ENCODE measurements around the gene TMEM165. TPM values are rescaled to one million over a fixed set of nuclear protein-coding genes. Genes with fewer than 3 reads are reported as not detected.
"Not testable (repeated sequence)": the region's sequence is repeated elsewhere in the genome, so short reads cannot be mapped to it uniquely, and the experiment has no call there.

TMEM165 gene
- total RNA-seq, 1 donor from 2014 or later = 78.0 TPM

DNA sequence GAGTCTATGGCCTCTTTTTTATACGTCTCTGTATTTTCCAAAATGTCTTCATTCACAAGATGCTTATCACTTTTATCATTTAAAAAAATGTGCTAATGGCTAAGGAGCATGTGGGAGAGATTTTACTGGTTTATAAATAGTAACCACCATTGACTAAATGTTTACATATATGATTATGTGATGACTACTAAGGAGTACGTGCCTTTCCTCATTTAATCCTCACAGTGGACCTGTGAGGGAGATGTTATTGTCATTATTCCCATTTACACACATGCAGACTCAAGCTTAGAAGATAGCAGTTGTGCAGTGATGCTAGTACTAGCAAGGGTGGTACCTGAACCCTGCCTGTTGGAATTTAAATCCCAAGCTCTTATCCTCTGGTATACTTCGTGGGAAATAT is 47.3 kb upstream of the TMEM165 start:
- no peak overlapping the region for H3K4me3 Mint-ChIP-seq (ENCODE audit: unreplicated experiment)
- DNase-seq = no peak
- no peak for TF ChIP-seq CTCF (IDR thresholded peaks at IDR 0.05; ENCODE audit: partially characterized antibody, unreplicated experiment)
- H3K4me1 Mint-ChIP-seq (ENCODE audit: low read depth, unreplicated experiment) = peaks cover 2% of the 10 kb centered on the region
- H3K27me3 Mint-ChIP-seq (ENCODE audit: unreplicated experiment) = peaks cover 1% of the 10 kb centered on the region
- peaks cover 8% of the 10 kb centered on the region for H3K36me3 Mint-ChIP-seq (ENCODE audit: unreplicated experiment)
- H3K27ac Mint-ChIP-seq (ENCODE audit: unreplicated experiment) = no peak overlapping the region
- H3K9me3 Mint-ChIP-seq (ENCODE audit: unreplicated experiment) = peaks cover 3% of the 10 kb centered on the region

DNA sequence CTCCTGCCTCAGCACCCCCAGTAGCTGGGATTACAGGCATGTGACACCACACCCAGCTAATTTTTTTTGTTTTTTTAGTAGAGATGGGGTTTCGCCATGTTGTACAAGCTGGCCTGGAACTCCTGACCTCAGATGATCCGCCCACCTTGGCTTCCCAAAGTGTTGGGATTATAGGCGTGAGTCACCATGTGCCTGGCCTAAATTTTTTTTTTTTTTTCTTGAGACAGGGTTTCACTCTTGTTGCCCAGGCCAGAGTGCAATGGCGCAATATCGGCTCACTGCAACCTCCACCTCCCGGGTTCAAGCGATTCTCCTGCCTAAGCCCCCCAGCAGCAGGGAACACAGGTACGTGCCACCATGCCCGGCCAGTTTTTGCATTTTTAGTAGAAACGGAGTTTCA is 44.9 kb upstream of the TMEM165 start:
- not testable (repeated sequence) for H3K9me3 Mint-ChIP-seq (ENCODE audit: unreplicated experiment); H3K27ac Mint-ChIP-seq (ENCODE audit: unreplicated experiment); H3K4me3 Mint-ChIP-seq (ENCODE audit: unreplicated experiment); H3K27me3 Mint-ChIP-seq (ENCODE audit: unreplicated experiment); DNase-seq; H3K4me1 Mint-ChIP-seq (ENCODE audit: low read depth, unreplicated experiment)
- H3K36me3 Mint-ChIP-seq (ENCODE audit: unreplicated experiment) = peaks cover 14% of the 10 kb centered on the region

DNA sequence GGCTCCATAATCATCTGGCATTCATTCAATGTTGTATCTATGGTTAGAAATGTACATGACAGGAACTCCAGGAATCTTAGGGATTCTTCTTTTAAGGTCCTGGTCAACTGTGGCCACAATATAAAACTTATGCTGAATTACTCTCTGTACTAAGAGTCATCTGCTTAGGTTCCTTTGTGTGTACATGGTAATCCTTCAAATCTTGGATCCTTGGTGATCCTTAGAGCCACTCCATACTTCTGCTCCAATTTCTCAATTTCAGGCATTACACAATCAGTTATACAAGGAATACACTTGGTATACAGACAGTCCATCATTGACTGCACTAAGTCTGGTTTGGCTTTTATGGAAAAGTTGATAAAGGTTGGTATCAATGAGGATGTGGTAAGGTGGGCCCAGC is 43.9 kb upstream of the TMEM165 start:
- DNase-seq = no peak
- no peak for TF ChIP-seq CTCF (IDR thresholded peaks at IDR 0.05; ENCODE audit: partially characterized antibody, unreplicated experiment)
- Mint-ChIP-seq H3K9me3 (ENCODE audit: unreplicated experiment) (peaks cover 4% of the 10 kb centered on the region), H3K27me3 (ENCODE audit: unreplicated experiment) (peaks cover 1% of the 10 kb centered on the region), H3K4me3 (ENCODE audit: unreplicated experiment) (no peak overlapping the region), H3K27ac (ENCODE audit: unreplicated experiment) (no peak overlapping the region), H3K36me3 (ENCODE audit: unreplicated experiment) (peaks cover 14% of the 10 kb centered on the region), H3K4me1 (ENCODE audit: low read depth, unreplicated experiment) (peaks cover 1% of the 10 kb centered on the region)

- no peak for TF ChIP-seq CTCF (IDR thresholded peaks at IDR 0.05; ENCODE audit: partially characterized antibody, unreplicated experiment)
- Mint-ChIP-seq H3K9me3 (ENCODE audit: unreplicated experiment) (peaks cover 2% of the 10 kb centered on the region), H3K27me3 (ENCODE audit: unreplicated experiment) (no peaks in the 10 kb centered on the region)
Measured at GRCh38 chr4:55352726-55353125, 43.0 kb upstream of the TMEM165 start.

DNA sequence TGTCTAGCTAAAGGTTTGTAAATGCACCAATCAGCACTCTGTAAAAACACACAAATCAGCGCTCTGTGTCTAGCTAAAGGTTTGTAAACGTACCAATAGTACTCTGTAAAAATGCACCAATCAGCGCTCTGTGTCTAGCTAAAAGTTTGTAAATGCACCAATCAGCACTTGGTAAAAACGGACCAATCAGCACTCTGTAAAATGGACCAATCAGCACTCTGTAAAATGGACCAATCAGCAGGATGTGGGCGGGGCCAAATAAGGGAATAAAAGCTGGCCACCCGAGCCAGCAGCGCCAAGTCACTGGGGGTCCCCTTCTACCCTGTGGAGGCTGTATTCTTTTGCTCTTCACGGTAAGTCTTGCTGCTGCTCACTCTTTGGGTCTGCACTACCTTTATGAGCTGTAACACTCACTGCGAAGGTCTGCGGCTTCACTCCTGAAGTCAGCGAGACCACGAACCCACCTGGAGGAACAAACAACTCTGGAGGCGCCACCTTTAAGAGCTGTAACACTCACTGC is 42.5 kb upstream of the TMEM165 start:
- H3K9me3 Mint-ChIP-seq (ENCODE audit: unreplicated experiment); H3K4me1 Mint-ChIP-seq (ENCODE audit: low read depth, unreplicated experiment); H3K27ac Mint-ChIP-seq (ENCODE audit: unreplicated experiment); H3K4me3 Mint-ChIP-seq (ENCODE audit: unreplicated experiment); DNase-seq; H3K27me3 Mint-ChIP-seq (ENCODE audit: unreplicated experiment): not testable (repeated sequence)
- H3K36me3 Mint-ChIP-seq (ENCODE audit: unreplicated experiment) = peaks cover 14% of the 10 kb centered on the region

More at GRCh38 chr4:55352726-55353125, 43.0 kb upstream of the TMEM165 start:
- H3K27ac Mint-ChIP-seq (ENCODE audit: unreplicated experiment) = no peak overlapping the region
- DNase-seq = no peak
- peaks cover 14% of the 10 kb centered on the region for H3K36me3 Mint-ChIP-seq (ENCODE audit: unreplicated experiment)
- no peak overlapping the region for H3K4me3 Mint-ChIP-seq (ENCODE audit: unreplicated experiment)
- no peaks in the 10 kb centered on the region for H3K4me1 Mint-ChIP-seq (ENCODE audit: low read depth, unreplicated experiment)

GRCh38 chr4:55354648-55355047 is 41.1 kb upstream of the TMEM165 start:
- no peak for TF ChIP-seq CTCF (IDR thresholded peaks at IDR 0.05; ENCODE audit: partially characterized antibody, unreplicated experiment)
- Mint-ChIP-seq H3K27ac (ENCODE audit: unreplicated experiment) (peak overlapping the region; percentile 5), H3K9me3 (ENCODE audit: unreplicated experiment) (peaks cover 2% of the 10 kb centered on the region), H3K4me1 (ENCODE audit: low read depth, unreplicated experiment) (no peaks in the 10 kb centered on the region), H3K4me3 (ENCODE audit: unreplicated experiment) (no peak overlapping the region), H3K36me3 (ENCODE audit: unreplicated experiment) (peaks cover 14% of the 10 kb centered on the region), H3K27me3 (ENCODE audit: unreplicated experiment) (no peaks in the 10 kb centered on the region)
- DNase-seq = no peak

All from glutamatergic neuron (in vitro differentiated cells).